Bone marrow (tissue), 2 donors: ENCODE data around the gene LHFPL2.

Source experiments
- DNase-seq, 2 donors: peaks; one replicate each; lab custom pipeline; 2025; lab: John Stamatoyannopoulos, UW

Gene LHFPL2

DNA sequence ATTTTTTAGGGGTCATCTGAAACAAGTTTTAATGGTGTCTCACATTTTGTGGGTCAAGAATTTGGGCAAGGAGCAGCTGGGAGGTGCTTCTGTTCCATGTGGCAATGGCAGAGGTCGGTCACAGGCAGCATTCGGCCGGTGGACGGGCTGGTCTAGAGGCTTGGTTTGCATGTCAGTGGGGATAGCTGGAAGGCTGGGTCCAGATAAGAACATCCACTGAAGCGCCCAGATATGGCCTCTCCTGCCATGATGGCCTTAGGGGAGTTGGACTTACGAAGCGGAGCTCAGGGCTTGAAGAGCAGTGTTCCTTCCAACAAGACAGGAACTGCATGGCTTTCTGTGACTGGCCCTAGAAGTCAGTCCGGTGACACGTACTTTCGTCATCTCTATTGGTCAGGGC, 30.3 kb downstream of the LHFPL2 start:
- no peak for DNase-seq

GRCh38 chr5:78615697-78616096, 32.9 kb downstream of the LHFPL2 start:
- no peak for DNase-seq

DNA sequence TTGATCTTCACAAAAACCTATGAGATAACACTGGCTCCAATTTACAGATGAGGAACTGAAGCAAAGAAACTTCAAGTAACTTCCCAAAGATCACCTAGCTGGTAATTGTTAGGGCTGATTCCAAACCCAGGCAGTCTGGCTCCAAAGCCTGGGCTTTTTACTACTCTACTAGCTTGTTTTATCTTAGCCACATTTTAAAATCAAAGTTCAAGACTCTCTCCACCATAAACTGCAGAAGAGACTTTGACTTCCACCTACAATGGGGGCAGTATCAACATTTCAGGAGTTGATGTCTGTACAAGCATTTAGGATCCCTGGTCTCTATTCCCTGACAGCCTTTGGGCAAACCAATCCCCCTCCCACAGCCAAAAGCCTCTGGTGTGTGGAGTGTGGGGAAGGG, 33.8 kb downstream of the LHFPL2 start:
- no peak for DNase-seq

- DNase-seq, result no peak
These were observed 34.8 kb downstream of the LHFPL2 start for GRCh38 chr5:78613756-78614155.

DNA sequence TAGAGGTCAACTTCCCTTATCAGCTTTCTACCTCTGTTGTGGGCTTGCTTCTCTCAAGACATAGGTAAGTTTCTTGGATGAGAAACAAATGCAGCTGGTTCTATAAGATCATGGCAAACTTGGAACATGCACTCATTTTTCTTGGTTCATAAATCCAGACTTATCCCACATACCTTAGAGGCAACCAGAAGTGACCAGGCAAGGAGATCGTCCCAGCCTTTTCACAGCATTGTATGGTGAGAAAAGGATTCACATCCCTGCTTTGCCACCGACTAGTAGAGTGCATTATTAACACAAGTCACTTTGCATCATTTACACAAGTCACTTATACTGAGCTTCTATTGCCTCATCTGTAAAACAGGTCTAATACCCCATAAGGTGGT, 35.4 kb downstream of the LHFPL2 start:
- DNase-seq, result no peak

DNA sequence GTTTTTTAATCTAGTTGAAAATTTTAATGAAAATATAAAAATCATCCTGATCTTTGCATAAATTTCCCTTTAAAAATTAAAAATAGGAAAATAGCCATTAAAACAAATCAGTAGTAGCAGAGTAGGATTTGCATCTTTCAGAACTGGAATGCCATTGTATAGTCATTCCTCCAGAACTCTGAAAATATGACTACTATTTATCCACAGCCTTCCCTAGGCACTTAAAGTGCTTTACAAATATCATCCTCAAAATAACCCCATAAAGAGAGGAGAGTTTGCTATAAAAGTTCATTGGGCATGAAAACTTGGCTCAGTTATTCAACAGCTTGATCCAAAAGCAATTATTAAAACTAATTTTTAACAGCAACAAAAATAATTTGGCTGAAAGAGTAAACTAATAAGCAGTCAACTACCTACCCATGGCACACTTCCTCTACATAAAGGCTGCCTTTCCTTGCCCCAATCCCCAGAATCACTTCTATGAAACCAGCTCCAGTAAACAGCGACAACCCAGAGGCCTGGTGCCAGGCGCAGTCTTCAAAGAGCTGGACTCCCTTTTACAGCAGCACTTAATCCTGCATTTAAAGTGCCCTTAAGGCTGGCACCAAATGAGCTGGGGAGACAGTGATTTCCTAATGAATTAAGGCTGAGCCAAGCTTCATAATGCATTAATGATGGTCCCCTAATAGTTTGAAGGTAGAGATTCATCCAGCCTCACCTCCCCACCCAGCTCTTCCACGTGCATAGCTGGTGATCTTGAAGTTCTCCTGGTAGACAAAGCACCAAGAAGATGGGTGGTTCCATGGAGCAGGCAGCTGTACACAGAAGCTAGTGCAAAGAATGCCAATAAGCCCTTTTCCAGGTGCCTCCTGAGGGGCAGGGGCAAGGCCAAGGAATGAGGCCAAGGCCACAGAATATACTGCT, 36.1 kb downstream of the LHFPL2 start:
- DNase-seq, result no peak

DNA sequence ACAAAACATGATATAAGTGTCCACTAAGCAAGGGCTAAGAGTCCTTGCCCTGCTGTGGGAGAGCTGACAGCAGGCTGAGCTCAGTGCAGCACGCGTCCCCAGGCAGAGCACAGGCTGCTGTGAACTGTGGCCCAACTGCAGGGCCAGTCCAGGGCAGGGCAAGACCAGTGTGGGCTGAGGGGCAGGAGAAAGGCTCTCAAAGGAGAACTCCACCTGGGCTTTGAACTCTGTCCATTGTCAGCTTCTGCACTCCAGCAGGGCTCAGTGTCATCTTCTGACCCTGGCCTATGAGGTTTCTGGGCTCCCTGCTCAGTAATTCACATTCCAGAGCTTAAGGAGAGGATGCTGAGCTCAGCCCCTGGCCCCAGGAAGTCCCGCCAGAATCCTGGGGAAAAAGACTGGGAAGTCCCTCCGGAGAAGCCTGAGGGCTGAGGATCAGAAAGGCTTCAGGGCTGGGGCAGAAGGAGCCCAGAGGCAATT, 37.4 kb downstream of the LHFPL2 start:
- no peak for DNase-seq

GRCh38 chr5:78610636-78611035, 37.9 kb downstream of the LHFPL2 start:
- no peak for DNase-seq

GRCh38 chr5:78610163-78610583, 38.4 kb downstream of the LHFPL2 start:
- no peak for DNase-seq

- no peak for DNase-seq
These were observed 40.7 kb downstream of the LHFPL2 start for GRCh38 chr5:78607864-78608263.

- DNase-seq, result no peak
These were observed 42.3 kb downstream of the LHFPL2 start for GRCh38 chr5:78606241-78606640.

- no peak for DNase-seq
These were observed 43.0 kb downstream of the LHFPL2 start for GRCh38 chr5:78605611-78606010.

- no peak for DNase-seq
These were observed 43.8 kb downstream of the LHFPL2 start for GRCh38 chr5:78604689-78605285.

DNA sequence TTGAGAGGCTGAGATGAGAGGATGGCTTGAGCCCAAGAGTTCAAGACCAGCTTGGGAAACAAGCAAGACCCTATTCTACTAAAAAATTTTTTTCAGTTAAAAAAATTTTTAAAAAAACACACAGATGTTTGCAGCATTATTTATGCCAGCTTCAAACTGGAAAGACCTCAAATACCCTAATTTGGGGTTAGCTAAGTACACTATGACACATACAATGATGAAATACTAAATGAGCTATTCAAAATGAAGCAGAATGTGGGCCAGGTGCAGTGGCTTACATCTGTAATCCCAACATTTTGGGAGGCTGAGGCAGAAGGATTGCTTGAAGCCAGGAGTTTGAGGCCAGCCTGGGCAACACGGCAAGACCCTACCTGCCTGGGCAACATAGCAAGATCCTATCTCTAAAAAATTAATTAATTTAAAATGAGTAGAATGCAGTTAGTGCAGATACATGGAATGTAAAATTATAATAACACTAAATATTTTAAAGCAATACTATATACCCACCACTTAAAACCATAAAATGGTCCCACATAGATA, 44.9 kb downstream of the LHFPL2 start:
- no peak for DNase-seq

DNA sequence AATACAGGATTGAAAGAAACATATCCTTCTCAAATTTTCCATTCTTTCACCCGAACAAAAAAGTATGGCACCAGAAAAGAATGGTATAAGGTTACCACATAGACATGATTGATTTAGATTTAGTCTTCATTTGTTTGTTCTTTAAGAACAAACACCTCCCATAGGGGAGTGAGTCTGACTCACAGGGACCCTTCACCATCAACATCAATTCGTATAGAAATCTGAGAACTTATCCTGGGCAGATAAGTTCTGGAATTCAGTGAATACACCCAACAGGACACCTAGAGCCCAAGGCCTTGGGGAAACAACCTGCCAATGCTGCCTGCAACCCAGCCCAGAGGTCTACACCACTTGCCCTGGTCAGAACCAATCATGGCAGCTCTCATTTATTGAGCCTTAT, 46.2 kb downstream of the LHFPL2 start:
- no peak for DNase-seq

- no peak for DNase-seq
These were observed 46.8 kb downstream of the LHFPL2 start for GRCh38 chr5:78601559-78602314.

DNA sequence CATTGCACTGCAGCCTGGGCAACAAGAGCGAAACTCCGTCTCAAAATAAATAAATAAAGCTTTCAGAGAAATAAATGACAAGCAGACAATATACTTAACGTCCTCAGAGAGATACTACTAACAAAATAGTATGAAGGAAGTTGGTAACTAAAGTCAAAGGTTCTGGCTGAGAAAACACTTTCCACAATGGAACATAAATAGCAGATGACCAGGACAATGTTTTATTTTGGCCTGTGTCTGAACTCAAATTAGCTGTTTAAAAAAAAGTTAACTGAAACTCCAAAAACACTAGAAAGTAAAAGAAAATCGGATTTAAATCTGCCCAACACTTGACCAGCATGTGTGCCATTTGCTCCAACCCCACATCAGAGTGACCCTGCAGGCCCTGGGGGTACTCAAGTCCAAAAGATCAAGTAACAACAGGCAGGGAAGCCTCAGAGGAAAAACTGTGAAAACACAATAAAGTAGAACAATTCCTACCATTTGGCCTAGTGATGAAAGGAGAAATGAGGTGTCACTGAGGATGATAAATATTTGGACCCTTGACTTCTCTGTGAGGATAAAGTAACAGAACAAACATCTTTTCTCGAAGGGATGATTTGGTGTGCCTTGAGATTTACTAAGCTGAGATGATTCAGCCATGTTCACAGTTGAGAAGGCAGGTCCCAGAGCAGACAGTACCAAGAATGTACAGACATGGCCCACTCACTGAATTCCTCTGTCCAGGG, 47.7 kb downstream of the LHFPL2 start:
- DNase-seq, result no peak

DNA sequence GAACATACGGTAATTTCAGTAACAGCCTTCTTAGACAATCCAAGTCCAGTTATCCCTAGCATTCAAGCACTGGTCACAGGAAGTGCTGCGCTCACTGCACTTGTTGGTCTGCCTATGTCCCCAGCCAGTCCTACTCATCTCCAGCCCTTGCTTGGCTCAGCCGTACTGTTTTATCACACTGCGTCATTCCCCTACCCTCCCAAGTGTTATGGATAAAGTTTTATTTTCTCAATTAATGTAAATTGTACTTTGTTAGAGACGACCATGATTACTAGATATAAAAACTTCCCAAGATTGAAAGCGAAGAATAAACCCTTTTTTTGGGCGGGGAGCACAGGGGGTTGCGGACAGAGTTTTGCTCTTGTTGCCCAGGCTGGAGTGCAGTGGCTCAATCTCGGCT, 49.6 kb downstream of the LHFPL2 start:
- DNase-seq, result no peak

GRCh38 chr5:78597974-78598371, 50.6 kb downstream of the LHFPL2 start:
- DNase-seq, result no peak

GRCh38 chr5:78597068-78597973, 51.3 kb downstream of the LHFPL2 start:
- DNase-seq, result no peak

DNA sequence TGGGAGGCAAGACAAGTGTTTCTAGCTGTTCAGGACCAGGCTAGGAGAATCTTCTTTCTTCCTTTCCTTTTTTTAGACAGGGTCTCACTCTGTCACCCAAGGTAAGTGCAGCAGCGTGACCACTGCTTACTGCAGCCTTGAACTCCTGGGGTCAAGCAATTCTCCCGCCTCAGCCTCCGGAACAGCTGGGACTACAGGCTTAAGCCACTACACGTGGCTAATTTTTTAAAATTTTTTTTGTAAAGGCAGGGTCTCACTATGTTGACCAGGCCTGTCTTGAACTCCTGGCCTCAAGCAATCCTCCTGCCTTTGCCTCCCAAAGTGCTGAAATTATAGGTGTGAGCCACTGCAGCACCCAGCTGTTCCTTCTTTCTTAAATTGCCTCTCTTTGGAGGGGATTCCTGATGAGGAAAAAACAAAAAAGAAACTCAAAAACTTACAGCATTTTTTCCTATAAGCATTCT, 53.1 kb downstream of the LHFPL2 start:
- no peak for DNase-seq
